ENCODE data around the gene MEF2A. TPM values are rescaled to one million over a fixed set of nuclear protein-coding genes. Genes with fewer than 3 reads are reported as not detected.

MEF2A gene
- total RNA-seq, 1 donor from 2014 or later, result 23.4 TPM

DNA sequence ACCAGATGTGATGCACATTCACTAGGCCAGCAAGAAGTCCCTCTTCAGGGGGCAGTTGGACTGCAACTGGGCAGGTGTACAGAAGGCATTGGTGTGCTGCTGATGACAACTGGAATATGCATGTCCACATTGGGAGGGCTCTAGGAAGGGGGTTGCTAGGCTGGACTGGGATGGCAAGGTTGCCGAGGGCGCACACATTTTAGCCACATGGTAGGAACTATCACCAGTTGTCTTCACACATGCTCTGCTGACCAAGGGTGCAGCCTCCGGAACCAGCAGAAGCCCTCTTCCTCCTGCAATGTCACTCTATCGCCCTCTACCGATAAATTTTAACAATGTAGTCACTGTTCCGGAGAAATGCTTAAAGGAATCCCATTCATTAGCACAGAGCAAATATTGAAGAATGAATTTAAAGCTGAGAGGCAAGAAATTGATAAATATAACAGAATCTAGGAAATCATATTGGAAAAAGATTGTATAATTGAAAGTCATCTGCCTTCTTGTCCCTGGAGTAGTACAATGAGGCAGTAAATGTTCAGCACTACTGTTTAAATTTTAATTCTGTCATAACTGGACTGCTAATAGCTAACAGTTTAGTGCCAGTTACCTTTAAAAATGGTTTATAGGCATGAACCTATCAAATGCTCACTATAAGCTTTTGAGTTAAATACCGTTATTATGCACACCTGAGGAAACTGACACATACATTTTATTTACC lies 190.1 kb downstream of the MEF2A start:
- Mint-ChIP-seq H3K9me3 (no peaks in the 10 kb centered on the region), H3K27ac (no peak overlapping the region), H3K27me3 (ENCODE audit: low read depth) (peaks cover 7% of the 10 kb centered on the region), H3K36me3 (ENCODE audit: low read depth) (no peaks in the 10 kb centered on the region), H3K4me1 (ENCODE audit: low read depth) (no peaks in the 10 kb centered on the region), H3K4me3 (ENCODE audit: low read depth) (no peak overlapping the region)
- peak; percentile 22 for DNase-seq (ENCODE audit: low spot score)
- intact Hi-C loops (cut with micrococcal nuclease), result loop anchor here (1.0 to 10.0 kb wide), 4 partner anchors 49 to 651 kb away; partner anchors contain the start of gene SYNM

DNA sequence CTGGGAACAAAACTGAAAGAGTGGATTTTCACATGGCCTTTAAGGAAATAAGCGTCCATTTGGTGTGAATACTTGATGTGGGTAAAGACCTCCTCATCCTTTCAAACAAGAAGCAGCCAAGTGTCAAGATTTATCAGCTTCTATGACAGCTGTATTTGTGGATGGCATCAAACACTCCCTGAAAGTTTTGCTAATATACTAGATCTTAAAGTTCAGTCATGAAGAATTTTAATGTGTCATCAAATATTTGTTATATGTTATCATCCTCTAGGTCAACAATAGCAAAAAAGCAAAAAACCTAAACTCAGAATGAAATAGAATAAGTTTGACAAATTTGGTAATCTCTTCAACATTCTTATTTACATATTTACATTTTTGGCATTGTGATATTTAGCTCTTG lies 196.5 kb downstream of the MEF2A start:
- DNase-seq (ENCODE audit: low spot score), result no peak
- no peaks in the 10 kb centered on the region for H3K9me3 Mint-ChIP-seq
- peaks cover 15% of the 10 kb centered on the region for H3K27me3 Mint-ChIP-seq (ENCODE audit: low read depth)
- no peaks in the 10 kb centered on the region for H3K4me1 Mint-ChIP-seq (ENCODE audit: low read depth)
- no peak overlapping the region for H3K27ac Mint-ChIP-seq
- no peaks in the 10 kb centered on the region for H3K36me3 Mint-ChIP-seq (ENCODE audit: low read depth)
- H3K4me3 Mint-ChIP-seq (ENCODE audit: low read depth), result no peak overlapping the region
- intact Hi-C loops (cut with micrococcal nuclease), result no loop called here

DNA sequence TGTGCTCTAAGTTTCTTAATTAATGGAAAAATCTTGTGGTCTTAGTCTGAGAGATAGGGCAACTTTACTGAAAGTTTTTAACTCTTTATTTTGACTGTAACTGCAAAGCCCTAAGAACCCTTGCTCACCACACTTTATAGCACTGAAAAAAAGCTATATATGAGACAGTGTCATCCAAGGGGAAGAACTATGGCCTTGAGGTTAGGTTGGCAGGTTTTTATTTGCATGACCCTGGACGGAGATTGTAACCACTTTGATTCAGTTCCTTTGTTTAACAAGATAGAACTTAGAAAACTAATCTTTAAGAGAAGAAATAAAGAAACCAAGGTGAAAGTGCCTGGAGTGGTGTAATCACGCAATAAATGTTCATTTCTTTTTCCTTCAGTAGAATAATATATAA lies 198.0 kb downstream of the MEF2A start:
- Mint-ChIP-seq H3K27me3 (ENCODE audit: low read depth) (peaks cover 11% of the 10 kb centered on the region), H3K9me3 (no peaks in the 10 kb centered on the region), H3K4me3 (ENCODE audit: low read depth) (no peak overlapping the region), H3K4me1 (ENCODE audit: low read depth) (no peaks in the 10 kb centered on the region), H3K27ac (no peak overlapping the region), H3K36me3 (ENCODE audit: low read depth) (no peaks in the 10 kb centered on the region)
- no peak for DNase-seq (ENCODE audit: low spot score)
- intact Hi-C loops (cut with micrococcal nuclease), result no loop called here

DNA sequence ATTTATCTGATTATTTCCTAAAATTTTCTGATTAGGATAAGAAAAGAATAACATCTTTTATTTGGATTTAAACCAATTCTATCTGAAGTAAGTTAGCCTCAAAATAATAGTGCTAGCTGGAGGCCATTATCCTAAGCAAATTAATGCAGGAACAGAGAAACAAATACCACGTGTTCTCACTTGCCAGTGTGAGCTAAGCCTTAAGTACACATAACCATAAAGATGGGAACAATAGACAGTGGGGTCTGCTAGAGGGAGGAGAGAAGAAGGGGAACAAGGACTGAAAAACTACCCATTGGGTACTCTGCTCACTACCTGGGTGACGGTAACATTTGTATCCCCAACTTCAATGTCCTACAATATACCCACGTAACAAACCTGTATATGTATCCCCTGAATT lies 198.7 kb downstream of the MEF2A start:
- no peak overlapping the region for H3K27ac Mint-ChIP-seq
- DNase-seq (ENCODE audit: low spot score), result no peak
- H3K4me1 Mint-ChIP-seq (ENCODE audit: low read depth), result no peaks in the 10 kb centered on the region
- H3K36me3 Mint-ChIP-seq (ENCODE audit: low read depth), result no peaks in the 10 kb centered on the region
- H3K4me3 Mint-ChIP-seq (ENCODE audit: low read depth), result no peak overlapping the region
- no peaks in the 10 kb centered on the region for H3K9me3 Mint-ChIP-seq
- peaks cover 11% of the 10 kb centered on the region for H3K27me3 Mint-ChIP-seq (ENCODE audit: low read depth)
- intact Hi-C loops (cut with micrococcal nuclease), result no loop called here

Other genes with a start within 250 kb of the MEF2A start
- 6.8 and 7.6 TPM in 2 replicates for gene LYSMD4, start 167.5 kb downstream of the MEF2A start, total RNA-seq

Measured in activated T-helper 2 cell treated with anti-CD3 and anti-CD28 coated beads, Interferon-gamma antibody, Interleukin-2, Interleukin-4, amounts not matched to agents 10 μg/mL and 5 μg/mL and 100 μg/mL, durations not matched to agents 14 hours and 24 hours and 36 hours (primary cell).